GM23338 (cell line): ENCODE results near the gene SLC52A3. TPM values are rescaled to one million over a fixed set of nuclear protein-coding genes. Genes with fewer than 3 reads are reported as not detected.

Experiments
- ATAC-seq: fragments of 200-7000 bp; cut with Tn5 transposase; 3 replicates; pipeline ENCODE4 v1.9.1; 2020
- DNase-seq: peaks from one replicate; pipeline ENCODE4 v3.0.0-alpha.2; 2015; ENCODE audit warnings: low spot score
- H2AFZ ChIP-seq: fragments of 200-600 bp; sonication (generic); 2 replicates; pipeline ENCODE4 v1.8.0; 2016; ENCODE audit warnings: antibody characterized with exemption, mild to moderate bottlenecking, moderate library complexity
- H3F3A ChIP-seq: fragments of 200-600 bp; sonication (generic); replicated peaks from 2 replicates; pipeline ENCODE4 v1.8.0; 2017; ENCODE audit warnings: antibody characterized with exemption, mixed run types, low read depth
- H3K27ac ChIP-seq: fragments of 200-600 bp; sonication (generic); 2 replicates; pipeline ENCODE4 v1.6.1; 2016; ENCODE audit warnings: low read depth
- H3K27me3 ChIP-seq: fragments of 200-600 bp; sonication (generic); 2 replicates; pipeline ENCODE4 v1.8.0; 2016; ENCODE audit warnings: mild to moderate bottlenecking, mixed run types, moderate library complexity; ENCODE audit not compliant: insufficient read depth
- H3K36me3 ChIP-seq: fragments of 200-600 bp; sonication (generic); 2 replicates; pipeline ENCODE4 v1.8.0; 2016; ENCODE audit warnings: mild to moderate bottlenecking; ENCODE audit not compliant: insufficient read depth
- H3K4me1 ChIP-seq: fragments of 200-600 bp; sonication (generic); 2 replicates; pipeline ENCODE4 v1.8.0; 2016; ENCODE audit warnings: mild to moderate bottlenecking, moderate library complexity; ENCODE audit not compliant: insufficient read depth
- H3K4me2 ChIP-seq: fragments of 200-600 bp; sonication (generic); 2 replicates; pipeline ENCODE4 v1.7.1; 2017; ENCODE audit warnings: mixed run types
- H3K4me3 ChIP-seq: fragments of 200-600 bp; sonication (generic); 2 replicates; pipeline ENCODE4 v1.6.1; 2016; ENCODE audit warnings: mixed run types
- H3K79me2 ChIP-seq: fragments of 200-600 bp; sonication (generic); replicated peaks from 2 replicates; pipeline ENCODE4 v1.8.0; 2017; ENCODE audit warnings: mild to moderate bottlenecking; ENCODE audit not compliant: insufficient read depth
- H3K9me2 ChIP-seq: fragments of 200-600 bp; sonication (generic); 2 replicates; pipeline ENCODE4 v1.8.0; 2017; ENCODE audit not compliant: insufficient read depth
- H4K20me1 ChIP-seq: fragments of 200-600 bp; sonication (generic); replicated peaks from 2 replicates; pipeline ENCODE4 v1.8.0; 2017; ENCODE audit warnings: mild to moderate bottlenecking; ENCODE audit not compliant: insufficient read depth
- H3K27ac Mint-ChIP-seq: 2 replicates; pipeline ENCODE4 v1.8.0; 2020; ENCODE audit warnings: inconsistent platforms, mild to moderate bottlenecking, moderate library complexity, mixed read lengths
- H3K27me3 Mint-ChIP-seq: 3 replicates; pipeline ENCODE4 v1.8.0; 2022; ENCODE audit warnings: low read depth, mild to moderate bottlenecking, moderate library complexity, mixed read lengths, inconsistent platforms; ENCODE audit not compliant: insufficient read depth, poor library complexity
- H3K36me3 Mint-ChIP-seq: 3 replicates; pipeline ENCODE4 v1.8.0; 2021; ENCODE audit warnings: low read depth, mild to moderate bottlenecking, inconsistent platforms, moderate library complexity, mixed read lengths
- H3K4me1 Mint-ChIP-seq: 3 replicates; pipeline ENCODE4 v1.8.0; 2020; ENCODE audit warnings: mild to moderate bottlenecking, inconsistent platforms, mixed read lengths
- H3K4me3 Mint-ChIP-seq: 3 replicates; pipeline ENCODE4 v1.8.0; 2021; ENCODE audit warnings: moderate library complexity, mild to moderate bottlenecking, inconsistent platforms, mixed read lengths
- H3K9me3 Mint-ChIP-seq: 3 replicates; pipeline ENCODE4 v1.8.0; 2020; ENCODE audit warnings: moderate library complexity, mild to moderate bottlenecking, inconsistent platforms, mixed read lengths
- CREB1 ChIP-seq: fragments of 250-450 bp; sonication (Bioruptor Pico); IDR thresholded peaks from 2 replicates; pipeline ENCODE4 v1.5.0; 2020; ENCODE audit warnings: low read depth, mild to moderate bottlenecking, moderate library complexity
- JUNB ChIP-seq: IDR thresholded peaks from one replicate; pipeline ENCODE4 v1.6.1; 2016; ENCODE audit warnings: antibody characterized with exemption; ENCODE audit not compliant: unreplicated experiment
- NANOG ChIP-seq: IDR thresholded peaks from 2 replicates; pipeline ENCODE4 v1.6.1; 2016; ENCODE audit warnings: antibody characterized with exemption, borderline replicate concordance
- POLR2AphosphoS5 ChIP-seq: IDR thresholded peaks from 2 replicates; pipeline ENCODE4 v1.6.1; 2016; ENCODE audit warnings: antibody characterized with exemption, low read depth
- ZNF114 ChIP-seq: fragments of 250-450 bp; sonication (Bioruptor Pico); IDR thresholded peaks from 2 replicates; pipeline ENCODE4 v1.5.0; 2020; ENCODE audit warnings: mild to moderate bottlenecking, moderate library complexity
- polyA plus RNA-seq: library from polyadenylated mRNA; unstranded; fragments of >200 nt; fragmentation: Nextera tagmentation; extraction: Ambion mirVana; gene quantifications from 2 replicates; pipeline ENCODE4 v1.2.1, GENCODE V29; 2016
- total RNA-seq: library from RNA; depleted of rRNA; stranded (reverse); fragments of >200 nt; shearing (Covaris generic); gene quantifications from 2 replicates; pipeline ENCODE4 v1.2.3, GENCODE V29; 2014
- TF ChIP-seq, protein P1 (sequence below): IDR thresholded peaks from one replicate; pipeline ENCODE4 v1.6.1; 2018; ENCODE audit warnings: antibody characterized with exemption; ENCODE audit not compliant: unreplicated experiment
- TF ChIP-seq, protein P2 (sequence below), 2 experiments: fragments of 200-600 bp in 1 of 2; sonication (generic) in 1 of 2; conservative IDR thresholded peaks; 2 replicates each; pipeline versions ENCODE4 v1.5.1 to v1.6.1; 2016 to 2017; ENCODE audit warnings: antibody characterized with exemption in 2 of 2, low read depth in 2 of 2, mild to moderate bottlenecking in 2 of 2, moderate library complexity in 1 of 2

The SLC52A3 gene
- total and polyA plus RNA-seq, 2 experiments from 2014 or later = 2.3 to 4.5 TPM

DNA sequence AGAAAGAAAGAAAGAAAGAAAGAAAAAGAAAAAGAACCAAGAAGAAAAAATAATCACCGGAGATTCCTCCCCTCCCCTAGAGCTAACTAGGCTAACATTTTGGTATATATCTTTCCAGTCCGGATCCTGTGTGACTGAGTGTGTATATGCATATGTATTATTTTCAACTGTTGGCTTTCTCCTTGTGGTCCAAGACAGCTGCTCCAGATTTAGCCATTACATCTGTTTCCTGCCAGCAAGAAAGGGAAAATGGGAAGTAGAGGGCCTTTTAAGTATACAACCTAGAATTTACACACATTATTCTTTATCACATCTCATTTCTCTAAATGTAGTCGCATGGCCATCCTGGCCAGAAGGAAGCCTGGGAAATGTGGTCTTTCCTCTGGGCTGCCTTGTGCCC lies 15.2 kb downstream of the SLC52A3 start:
- Histone ChIP-seq H3K27ac (no peak overlapping the region), H3K4me3 (no peak overlapping the region), H3K9me2 (no peaks in the 10 kb centered on the region), H3K79me2 (no peaks in the 10 kb centered on the region), H4K20me1 (no peaks in the 10 kb centered on the region), H3K27me3 (no peaks in the 10 kb centered on the region), H2AFZ (no peak overlapping the region), H3K4me2 (no peak overlapping the region), H3K36me3 (no peaks in the 10 kb centered on the region), H3K4me1 (no peaks in the 10 kb centered on the region), H3F3A (no peaks in the 10 kb centered on the region)
- H3K36me3 Mint-ChIP-seq = no peaks in the 10 kb centered on the region
- no peaks in the 10 kb centered on the region; the same call in 1 of the 3 replicates for H3K9me3 Mint-ChIP-seq
- H3K27ac Mint-ChIP-seq = no peak overlapping the region
- H3K4me3 Mint-ChIP-seq = no peak overlapping the region
- ATAC-seq = no peak
- H3K4me1 Mint-ChIP-seq = peaks cover 5% of the 10 kb centered on the region; the same call in 2 of the 3 replicates
- TF ChIP-seq POLR2AphosphoS5 (no peak), JUNB (no peak), CREB1 (no peak), NANOG (no peak)
- TF ChIP-seq, protein P1, sequence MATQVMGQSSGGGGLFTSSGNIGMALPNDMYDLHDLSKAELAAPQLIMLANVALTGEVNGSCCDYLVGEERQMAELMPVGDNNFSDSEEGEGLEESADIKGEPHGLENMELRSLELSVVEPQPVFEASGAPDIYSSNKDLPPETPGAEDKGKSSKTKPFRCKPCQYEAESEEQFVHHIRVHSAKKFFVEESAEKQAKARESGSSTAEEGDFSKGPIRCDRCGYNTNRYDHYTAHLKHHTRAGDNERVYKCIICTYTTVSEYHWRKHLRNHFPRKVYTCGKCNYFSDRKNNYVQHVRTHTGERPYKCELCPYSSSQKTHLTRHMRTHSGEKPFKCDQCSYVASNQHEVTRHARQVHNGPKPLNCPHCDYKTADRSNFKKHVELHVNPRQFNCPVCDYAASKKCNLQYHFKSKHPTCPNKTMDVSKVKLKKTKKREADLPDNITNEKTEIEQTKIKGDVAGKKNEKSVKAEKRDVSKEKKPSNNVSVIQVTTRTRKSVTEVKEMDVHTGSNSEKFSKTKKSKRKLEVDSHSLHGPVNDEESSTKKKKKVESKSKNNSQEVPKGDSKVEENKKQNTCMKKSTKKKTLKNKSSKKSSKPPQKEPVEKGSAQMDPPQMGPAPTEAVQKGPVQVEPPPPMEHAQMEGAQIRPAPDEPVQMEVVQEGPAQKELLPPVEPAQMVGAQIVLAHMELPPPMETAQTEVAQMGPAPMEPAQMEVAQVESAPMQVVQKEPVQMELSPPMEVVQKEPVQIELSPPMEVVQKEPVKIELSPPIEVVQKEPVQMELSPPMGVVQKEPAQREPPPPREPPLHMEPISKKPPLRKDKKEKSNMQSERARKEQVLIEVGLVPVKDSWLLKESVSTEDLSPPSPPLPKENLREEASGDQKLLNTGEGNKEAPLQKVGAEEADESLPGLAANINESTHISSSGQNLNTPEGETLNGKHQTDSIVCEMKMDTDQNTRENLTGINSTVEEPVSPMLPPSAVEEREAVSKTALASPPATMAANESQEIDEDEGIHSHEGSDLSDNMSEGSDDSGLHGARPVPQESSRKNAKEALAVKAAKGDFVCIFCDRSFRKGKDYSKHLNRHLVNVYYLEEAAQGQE = no peak
- TF ChIP-seq, protein P2, sequence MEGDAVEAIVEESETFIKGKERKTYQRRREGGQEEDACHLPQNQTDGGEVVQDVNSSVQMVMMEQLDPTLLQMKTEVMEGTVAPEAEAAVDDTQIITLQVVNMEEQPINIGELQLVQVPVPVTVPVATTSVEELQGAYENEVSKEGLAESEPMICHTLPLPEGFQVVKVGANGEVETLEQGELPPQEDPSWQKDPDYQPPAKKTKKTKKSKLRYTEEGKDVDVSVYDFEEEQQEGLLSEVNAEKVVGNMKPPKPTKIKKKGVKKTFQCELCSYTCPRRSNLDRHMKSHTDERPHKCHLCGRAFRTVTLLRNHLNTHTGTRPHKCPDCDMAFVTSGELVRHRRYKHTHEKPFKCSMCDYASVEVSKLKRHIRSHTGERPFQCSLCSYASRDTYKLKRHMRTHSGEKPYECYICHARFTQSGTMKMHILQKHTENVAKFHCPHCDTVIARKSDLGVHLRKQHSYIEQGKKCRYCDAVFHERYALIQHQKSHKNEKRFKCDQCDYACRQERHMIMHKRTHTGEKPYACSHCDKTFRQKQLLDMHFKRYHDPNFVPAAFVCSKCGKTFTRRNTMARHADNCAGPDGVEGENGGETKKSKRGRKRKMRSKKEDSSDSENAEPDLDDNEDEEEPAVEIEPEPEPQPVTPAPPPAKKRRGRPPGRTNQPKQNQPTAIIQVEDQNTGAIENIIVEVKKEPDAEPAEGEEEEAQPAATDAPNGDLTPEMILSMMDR (conservative IDR thresholded peaks at IDR 0.05; ENCODE audit: low read depth in 2 of 2) = no peak
- DNase-seq = no peak
- peaks cover 6% of the 10 kb centered on the region for H3K27me3 Mint-ChIP-seq

DNA sequence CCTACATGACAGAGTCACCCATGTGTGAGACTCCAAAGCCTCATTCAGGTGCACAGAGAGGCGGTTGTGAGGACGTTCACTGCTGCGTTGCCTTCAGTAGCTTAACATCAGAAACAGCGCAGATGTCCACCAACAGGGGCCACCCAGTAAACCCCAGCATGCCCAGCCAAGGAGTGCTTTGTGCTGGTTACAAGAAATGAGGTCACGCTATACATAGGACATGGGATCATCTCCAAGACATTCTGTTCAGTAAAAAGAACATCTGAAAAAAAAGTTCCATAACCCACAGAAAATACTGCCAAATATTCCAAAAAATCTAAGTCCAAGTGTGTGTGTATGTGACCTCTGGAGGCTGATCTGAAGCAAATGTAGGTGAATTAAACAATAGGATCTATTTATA lies 16.0 kb downstream of the SLC52A3 start:
- Mint-ChIP-seq H3K27me3 (peaks cover 6% of the 10 kb centered on the region), H3K27ac (no peak overlapping the region), H3K9me3 (no peaks in the 10 kb centered on the region; the same call in 1 of the 3 replicates), H3K36me3 (no peaks in the 10 kb centered on the region), H3K4me1 (peaks cover 5% of the 10 kb centered on the region; the same call in 2 of the 3 replicates), H3K4me3 (no peak overlapping the region)
- ATAC-seq = no peak
- Histone ChIP-seq H3K36me3 (no peaks in the 10 kb centered on the region), H3K4me3 (no peak overlapping the region), H2AFZ (no peak overlapping the region), H3K79me2 (no peaks in the 10 kb centered on the region), H3F3A (no peaks in the 10 kb centered on the region), H3K9me2 (no peaks in the 10 kb centered on the region), H3K27ac (no peak overlapping the region), H4K20me1 (no peaks in the 10 kb centered on the region), H3K27me3 (no peaks in the 10 kb centered on the region), H3K4me1 (no peaks in the 10 kb centered on the region), H3K4me2 (no peak overlapping the region)
- DNase-seq = no peak
- TF ChIP-seq, protein P1 = no peak
- no peak for TF ChIP-seq NANOG
- TF ChIP-seq, protein P2 (conservative IDR thresholded peaks at IDR 0.05; ENCODE audit: low read depth in 2 of 2) = no peak
- TF ChIP-seq ZNF114 (CRISPR knock-in tag) = no peak
